PFSK-1 (cell line): ENCODE data around the gene PDE4B.

ENCODE experiments used
- FOXP2 ChIP-seq: optimal IDR thresholded peaks from 2 replicates; pipeline ENCODE3; 2011; ENCODE audit warnings: borderline replicate concordance, control low read depth, inconsistent platforms; ENCODE audit not compliant: insufficient read depth; ENCODE audit errors: extremely low read length, extremely low read depth
- POLR2AphosphoS5 ChIP-seq: IDR thresholded peaks from 2 replicates; pipeline ENCODE4 v1.6.1; 2012; ENCODE audit warnings: low read depth, mild to moderate bottlenecking, control low read depth, low read length, moderate library complexity
- SIN3A ChIP-seq: IDR thresholded peaks from 2 replicates; pipeline ENCODE4 v1.6.1; 2012; ENCODE audit warnings: mild to moderate bottlenecking, low read length, moderate library complexity, borderline replicate concordance; ENCODE audit not compliant: insufficient read depth
- TAF1 ChIP-seq: IDR thresholded peaks from 2 replicates; pipeline ENCODE4 v1.6.1; 2012; ENCODE audit warnings: low read length, control low read depth, borderline replicate concordance; ENCODE audit not compliant: insufficient read depth
- TF ChIP-seq, protein P1 (sequence below), 2 experiments: IDR thresholded peaks; 2 replicates each; pipeline versions ENCODE4 v1.6.1 to v1.8.0; 2011 to 2012; ENCODE audit warnings: low read depth in 2 of 2, low read length in 2 of 2, control low read depth in 1 of 2, inconsistent platforms in 1 of 2, mild to moderate bottlenecking in 1 of 2, moderate library complexity in 1 of 2; ENCODE audit not compliant: insufficient read depth in 1 of 2

Gene PDE4B

DNA sequence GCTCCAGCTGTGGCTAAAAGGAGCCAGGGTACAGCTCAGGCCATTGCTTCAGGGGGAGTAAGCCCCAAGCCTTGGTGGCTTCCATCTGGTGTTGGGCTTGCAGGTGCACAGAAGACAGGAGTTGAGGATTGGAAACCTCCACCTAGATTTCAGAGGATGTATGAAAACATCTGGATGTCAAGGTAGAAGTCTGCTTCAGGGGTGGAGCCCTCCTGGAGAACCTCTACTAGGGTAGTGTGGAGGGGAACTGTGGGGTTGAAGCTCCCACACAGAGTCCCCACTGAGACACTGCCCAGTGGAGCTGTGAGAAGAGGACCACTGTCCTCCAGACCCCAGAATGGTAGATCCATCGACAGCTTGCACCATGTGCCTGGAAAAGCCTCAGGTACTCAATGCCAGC lies 183.0 kb downstream of the PDE4B start:
- TF ChIP-seq TAF1 (no peak), POLR2AphosphoS5 (no peak), FOXP2 (no peak), SIN3A (no peak)
- TF ChIP-seq, protein P1, sequence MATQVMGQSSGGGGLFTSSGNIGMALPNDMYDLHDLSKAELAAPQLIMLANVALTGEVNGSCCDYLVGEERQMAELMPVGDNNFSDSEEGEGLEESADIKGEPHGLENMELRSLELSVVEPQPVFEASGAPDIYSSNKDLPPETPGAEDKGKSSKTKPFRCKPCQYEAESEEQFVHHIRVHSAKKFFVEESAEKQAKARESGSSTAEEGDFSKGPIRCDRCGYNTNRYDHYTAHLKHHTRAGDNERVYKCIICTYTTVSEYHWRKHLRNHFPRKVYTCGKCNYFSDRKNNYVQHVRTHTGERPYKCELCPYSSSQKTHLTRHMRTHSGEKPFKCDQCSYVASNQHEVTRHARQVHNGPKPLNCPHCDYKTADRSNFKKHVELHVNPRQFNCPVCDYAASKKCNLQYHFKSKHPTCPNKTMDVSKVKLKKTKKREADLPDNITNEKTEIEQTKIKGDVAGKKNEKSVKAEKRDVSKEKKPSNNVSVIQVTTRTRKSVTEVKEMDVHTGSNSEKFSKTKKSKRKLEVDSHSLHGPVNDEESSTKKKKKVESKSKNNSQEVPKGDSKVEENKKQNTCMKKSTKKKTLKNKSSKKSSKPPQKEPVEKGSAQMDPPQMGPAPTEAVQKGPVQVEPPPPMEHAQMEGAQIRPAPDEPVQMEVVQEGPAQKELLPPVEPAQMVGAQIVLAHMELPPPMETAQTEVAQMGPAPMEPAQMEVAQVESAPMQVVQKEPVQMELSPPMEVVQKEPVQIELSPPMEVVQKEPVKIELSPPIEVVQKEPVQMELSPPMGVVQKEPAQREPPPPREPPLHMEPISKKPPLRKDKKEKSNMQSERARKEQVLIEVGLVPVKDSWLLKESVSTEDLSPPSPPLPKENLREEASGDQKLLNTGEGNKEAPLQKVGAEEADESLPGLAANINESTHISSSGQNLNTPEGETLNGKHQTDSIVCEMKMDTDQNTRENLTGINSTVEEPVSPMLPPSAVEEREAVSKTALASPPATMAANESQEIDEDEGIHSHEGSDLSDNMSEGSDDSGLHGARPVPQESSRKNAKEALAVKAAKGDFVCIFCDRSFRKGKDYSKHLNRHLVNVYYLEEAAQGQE (IDR thresholded peaks at IDR 0.05; ENCODE audit: insufficient read depth in 1 of 2, low read depth in 2 of 2, low read length in 2 of 2), result no peak

DNA sequence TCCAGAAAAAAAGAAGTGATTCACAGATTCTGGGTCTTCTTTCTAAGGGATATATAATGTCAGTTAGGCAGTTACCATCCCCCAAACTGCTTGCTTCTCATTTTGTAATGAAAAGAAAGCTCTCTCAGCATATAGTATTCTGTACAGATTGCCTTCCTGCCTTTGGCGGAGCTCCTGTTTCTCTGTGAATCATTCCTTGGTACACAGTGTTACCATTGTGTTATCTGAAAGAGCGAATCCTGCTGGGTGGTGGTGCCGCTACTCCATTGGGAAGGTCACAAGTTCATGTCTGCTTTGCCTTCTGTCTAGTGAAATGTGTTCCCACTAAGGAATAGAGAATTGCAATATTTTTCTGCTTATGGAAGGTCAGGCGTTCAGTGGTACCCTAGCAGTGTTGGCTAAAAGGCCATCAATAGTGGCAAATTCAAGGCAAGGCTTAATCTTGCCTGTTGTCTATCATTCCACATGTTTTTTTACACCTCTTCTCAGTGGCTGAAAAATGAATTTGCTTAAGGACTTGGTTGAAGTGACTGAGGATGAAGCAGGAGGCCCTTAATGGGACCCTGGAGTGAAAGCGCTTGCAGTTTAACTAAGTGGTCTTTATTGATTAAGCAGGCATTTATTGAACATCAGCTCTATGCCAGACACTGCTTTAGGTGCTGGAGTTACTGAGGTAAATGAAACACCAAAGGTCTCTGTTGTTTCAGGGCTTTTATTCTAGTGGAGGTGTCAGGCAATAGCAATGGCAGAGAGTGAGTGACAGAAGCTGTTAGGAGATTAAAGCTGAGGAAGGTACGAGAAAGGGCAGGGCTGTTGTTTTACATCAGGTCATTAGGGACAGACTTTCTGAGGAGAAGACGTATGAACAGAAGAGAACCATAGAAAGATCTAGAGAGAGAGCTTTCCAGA lies 186.7 kb downstream of the PDE4B start:
- TF ChIP-seq TAF1 (no peak), POLR2AphosphoS5 (no peak), FOXP2 (no peak), SIN3A (no peak)
- TF ChIP-seq, protein P1 (IDR thresholded peaks at IDR 0.05; ENCODE audit: insufficient read depth in 1 of 2, low read depth in 2 of 2, low read length in 2 of 2), result no peak

DNA sequence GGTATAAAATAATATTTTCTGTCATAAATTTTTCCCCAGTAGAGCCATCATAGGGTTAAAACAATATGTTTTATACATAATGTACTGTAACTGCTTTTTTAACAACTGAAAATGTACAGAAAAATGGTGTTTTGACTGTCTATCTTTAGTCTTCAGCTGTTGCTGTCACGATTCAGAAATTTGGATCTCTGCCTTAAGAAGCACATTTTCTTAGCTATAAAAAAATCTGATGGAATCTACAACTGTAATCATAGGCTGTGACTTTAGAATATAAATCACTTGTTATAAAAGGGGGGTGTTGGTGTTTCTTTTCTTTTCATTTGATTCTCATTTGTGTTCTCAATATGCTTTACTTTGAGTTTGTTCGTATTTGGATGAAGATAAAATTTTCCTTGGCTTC lies 187.5 kb downstream of the PDE4B start:
- TF ChIP-seq, protein P1 (IDR thresholded peaks at IDR 0.05; ENCODE audit: insufficient read depth in 1 of 2, low read depth in 2 of 2, low read length in 2 of 2), result no peak
- TF ChIP-seq POLR2AphosphoS5 (no peak), TAF1 (no peak), SIN3A (no peak), FOXP2 (no peak)

DNA sequence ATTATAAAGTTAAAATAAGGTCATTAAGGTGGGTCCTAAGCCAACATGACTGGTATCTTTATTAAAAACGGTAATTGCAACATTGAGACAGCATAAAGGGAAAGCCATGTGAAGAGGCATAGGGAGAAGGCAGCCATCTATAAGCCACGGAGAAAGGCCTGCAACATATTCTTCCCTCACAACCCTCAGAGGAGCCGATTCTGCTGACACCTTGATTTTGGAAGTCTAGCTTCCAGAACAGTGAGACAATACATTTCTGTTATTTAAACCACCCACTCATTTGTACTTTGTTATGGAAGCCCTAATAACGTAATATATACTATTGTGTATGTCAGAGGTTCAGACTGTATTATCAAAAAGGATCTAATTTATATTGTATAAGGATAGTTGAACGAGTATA lies 190.8 kb downstream of the PDE4B start:
- no peak for TF ChIP-seq FOXP2
- no peak for TF ChIP-seq SIN3A
- TF ChIP-seq POLR2AphosphoS5, result no peak
- no peak for TF ChIP-seq TAF1
- TF ChIP-seq, protein P1 (IDR thresholded peaks at IDR 0.05; ENCODE audit: insufficient read depth in 1 of 2, low read depth in 2 of 2, low read length in 2 of 2), result no peak
